GM21360 (cell line): ENCODE data around the gene ABI1.
A peak's percentile ranks its signal among the peaks of the same experiment; 100 is the strongest.

Experiments used
- ATAC-seq: cut with Tn5 transposase; IDR thresholded peaks from one replicate; pipeline ENCODE4 v1.9.1; 2021; ENCODE audit warnings: mild to moderate bottlenecking, moderate library complexity; ENCODE audit not compliant: unreplicated experiment

The ABI1 gene

DNA sequence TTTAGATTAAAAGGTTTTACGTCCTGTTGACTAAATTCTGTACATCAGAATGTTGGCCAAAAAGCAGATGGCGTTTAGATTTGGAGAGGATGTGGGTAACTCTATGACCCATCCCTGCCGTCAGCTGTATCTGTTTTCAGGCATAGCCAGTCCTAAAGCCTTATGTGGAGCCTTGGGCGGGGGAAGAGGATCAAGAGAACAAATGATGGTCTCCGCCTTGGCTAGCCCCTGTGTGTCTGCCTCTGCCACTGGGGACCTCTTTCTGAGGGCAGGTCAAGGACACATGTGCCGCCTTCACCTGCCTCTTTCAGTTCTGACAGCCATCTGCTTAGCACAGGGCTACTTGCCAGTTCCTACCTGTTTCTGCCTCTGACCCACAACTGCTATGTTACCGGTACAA lies 139.2 kb downstream of the ABI1 start:
- no peak for ATAC-seq

DNA sequence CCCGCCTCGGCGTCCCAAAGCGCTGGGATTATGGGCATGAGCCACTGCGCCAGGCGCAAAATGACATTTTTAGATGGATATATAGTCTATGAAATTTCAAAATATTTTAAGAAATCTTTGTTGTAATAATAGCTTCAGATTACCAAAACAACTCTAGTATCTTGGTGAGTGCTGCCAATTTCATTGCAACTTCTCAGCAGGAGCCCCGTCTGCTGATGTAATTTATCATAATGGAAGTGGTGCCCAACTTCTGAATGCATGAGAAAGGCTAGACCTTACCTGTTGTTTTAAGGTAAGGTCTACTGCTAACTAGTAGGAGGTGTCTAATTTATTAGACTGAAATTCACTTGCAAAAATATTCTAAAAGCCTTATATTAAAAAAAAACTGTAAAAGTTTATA lies 143.3 kb downstream of the ABI1 start:
- ATAC-seq, result no peak

DNA sequence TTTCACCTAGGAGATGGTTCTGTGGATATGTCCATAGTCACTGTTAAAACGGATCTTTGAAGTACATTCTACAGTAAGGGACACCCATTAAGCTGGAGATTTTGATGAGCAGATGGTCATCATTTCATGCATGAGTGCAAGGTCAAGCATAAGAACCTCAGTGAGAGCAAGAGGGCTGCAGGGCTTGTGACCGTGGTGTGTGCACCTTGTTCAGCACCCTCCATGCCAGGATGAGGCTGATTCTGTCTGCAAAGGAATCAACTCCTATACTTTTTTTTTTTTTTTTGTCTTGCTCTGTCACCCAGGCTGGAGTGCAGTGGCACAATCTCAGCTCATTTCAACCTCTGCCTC lies 145.6 kb downstream of the ABI1 start:
- no peak for ATAC-seq

GRCh38 chr10:26714415-26715136 lies 146.2 kb downstream of the ABI1 start:
- ATAC-seq, result no peak

DNA sequence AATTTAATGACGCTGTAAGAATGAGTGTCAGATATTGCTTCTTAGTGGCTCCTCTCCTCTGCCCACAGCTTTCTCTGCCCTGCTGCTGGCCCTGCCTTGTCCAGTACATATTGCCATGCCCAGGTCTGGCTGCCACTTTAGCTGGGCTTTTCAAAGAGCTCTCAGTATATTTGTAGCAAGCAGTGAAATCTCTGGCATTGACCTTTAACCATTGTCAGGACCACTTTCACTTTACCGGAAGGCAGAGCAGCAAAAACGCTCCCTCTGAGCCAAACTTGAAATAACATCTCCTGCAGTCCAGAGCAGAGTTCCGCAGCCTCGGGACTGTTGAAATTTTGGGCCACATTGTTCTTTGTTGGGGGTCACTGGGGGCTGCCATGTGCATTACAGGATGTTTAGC lies 149.4 kb downstream of the ABI1 start:
- ATAC-seq, result no peak

- ATAC-seq, result no peak
Measured at GRCh38 chr10:26706936-26707335, 153.8 kb downstream of the ABI1 start.

- ATAC-seq, result no peak
Measured at GRCh38 chr10:26706206-26706605, 154.6 kb downstream of the ABI1 start.

DNA sequence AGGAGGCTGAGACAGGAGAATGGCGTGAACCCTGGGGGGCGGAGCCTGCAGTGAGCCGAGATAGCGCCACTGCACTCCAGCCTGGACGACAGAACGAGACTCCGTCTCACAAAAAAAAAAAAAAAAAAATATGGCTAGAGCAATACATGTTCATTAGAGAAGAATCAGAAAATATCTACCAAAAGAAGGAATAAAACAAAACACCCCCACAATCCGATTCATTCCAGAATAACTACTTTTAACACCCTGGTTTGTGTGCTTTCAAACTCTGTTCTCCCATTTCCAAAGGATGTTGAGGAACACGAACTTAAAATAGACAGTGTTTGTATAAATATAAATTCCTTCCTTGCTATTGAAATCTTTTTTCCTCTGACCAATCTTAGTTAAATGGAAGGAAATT lies 156.8 kb downstream of the ABI1 start:
- ATAC-seq, result no peak

GRCh38 chr10:26703096-26703495 lies 157.7 kb downstream of the ABI1 start:
- ATAC-seq, result no peak

DNA sequence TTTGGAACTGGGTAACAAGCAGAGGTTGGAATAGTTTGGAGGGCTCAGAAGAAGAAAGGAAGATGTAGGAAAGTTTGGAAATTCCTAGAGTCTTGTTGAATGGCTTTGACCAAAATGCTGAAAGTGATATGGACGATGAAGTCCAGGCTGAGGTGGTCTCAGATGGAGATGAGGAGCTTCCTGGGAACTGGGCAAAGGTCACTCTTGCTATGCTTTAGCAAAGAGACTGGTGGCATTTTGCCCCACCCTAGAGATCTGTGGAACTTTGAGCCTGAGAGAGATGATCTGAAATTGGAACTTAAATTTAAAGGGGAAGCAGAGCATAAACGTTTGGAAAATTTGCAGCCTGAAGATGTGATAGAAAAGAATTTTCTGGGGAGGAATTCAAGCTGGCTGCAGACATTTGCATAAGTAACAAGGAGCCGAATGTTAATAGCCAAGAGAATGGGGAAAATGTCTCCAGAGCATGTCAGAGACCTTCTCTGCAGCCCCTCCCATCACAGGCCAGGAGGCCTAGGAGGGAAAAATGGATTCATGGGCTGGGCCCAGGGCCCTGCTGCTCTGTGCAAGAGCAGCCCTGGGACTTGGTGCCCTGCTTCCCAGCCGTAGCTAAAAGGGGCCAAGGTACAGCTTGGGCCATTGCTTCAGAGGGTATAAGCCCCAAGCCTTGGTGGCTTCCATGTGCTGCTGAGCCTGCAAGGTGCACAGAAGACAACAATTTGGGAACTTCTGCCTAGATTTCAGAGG lies 159.7 kb downstream of the ABI1 start:
- ATAC-seq, result no peak

DNA sequence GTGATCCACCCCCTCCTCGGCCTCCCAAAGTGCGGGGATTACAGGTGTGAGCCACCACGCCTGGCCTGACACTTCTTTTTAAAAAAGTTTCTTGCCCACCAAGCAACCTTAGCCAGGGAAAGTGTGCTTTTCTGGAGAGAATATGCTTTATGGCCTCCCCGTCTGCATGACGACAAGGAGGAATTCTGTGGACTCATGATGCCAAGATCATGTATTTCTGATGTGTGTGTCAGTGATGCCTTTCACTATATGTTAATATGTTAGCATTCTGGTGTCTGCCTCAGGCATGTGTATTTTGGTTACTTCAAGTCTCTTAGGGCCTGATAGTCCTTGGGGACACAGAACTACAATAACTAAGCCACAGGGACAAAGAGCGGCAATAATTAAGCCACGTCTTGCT lies 161.1 kb downstream of the ABI1 start:
- ATAC-seq, result no peak

- no peak for ATAC-seq
Measured at GRCh38 chr10:26698909-26699308, 161.8 kb downstream of the ABI1 start.

GRCh38 chr10:26697922-26698608 lies 162.7 kb downstream of the ABI1 start:
- no peak for ATAC-seq

DNA sequence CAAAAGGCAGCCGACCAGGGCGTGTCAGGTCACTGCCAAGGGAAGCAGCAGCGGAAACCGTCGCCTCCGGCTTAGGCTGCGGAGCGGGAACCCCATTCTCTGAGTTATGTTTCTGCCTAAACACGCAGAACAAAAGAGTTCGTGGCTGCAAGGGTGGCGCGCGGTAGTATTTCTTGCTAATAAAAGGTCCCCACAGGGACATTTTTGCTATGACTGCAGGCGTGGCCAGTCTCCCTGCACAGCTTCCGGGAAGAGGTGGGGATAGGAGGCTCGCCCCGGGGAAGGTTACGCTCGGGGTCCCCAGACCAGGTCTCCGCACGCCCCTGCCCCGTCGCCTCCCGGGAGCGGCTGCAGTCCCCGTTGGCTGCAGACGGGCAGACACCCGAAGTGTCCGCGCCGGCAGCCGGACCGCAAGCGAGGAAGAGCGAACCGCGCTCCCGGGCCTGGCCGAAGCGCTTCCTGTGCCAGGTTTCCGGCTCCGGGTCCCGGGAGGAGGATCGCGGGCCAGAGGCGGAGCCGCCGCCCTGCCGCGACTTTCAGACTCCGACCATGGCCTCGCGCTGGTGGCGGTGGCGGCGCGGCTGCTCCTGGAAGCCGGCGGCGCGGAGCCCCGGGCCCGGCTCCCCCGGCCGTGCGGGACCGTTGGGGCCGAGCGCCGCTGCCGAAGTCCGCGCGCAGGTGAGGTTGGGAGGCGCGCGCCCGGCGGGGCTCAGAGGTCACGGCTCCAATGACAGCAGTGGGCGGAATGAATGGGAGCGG lies 163.4 kb downstream of the ABI1 start, which contains the start of gene PDSS1:
Gene PDSS1 (plus strand): TSS at position 539 of the 759 bp plus-strand sequence. CDS start 11 bp downstream, at position 550.
- ATAC-seq, result peak; percentile 73

- ATAC-seq, result no peak
Measured at GRCh38 chr10:26696786-26697162, 164.0 kb downstream of the ABI1 start.
